HG02973 (cell line): Measurements from ENCODE around the gene CCDC136.

Experiments used
- ATAC-seq: cut with Tn5 transposase; IDR thresholded peaks from one replicate; pipeline ENCODE4 v1.9.1; 2021; ENCODE audit warnings: moderate library complexity; ENCODE audit not compliant: unreplicated experiment

CCDC136 gene

GRCh38 chr7:128777156-128778123 lies 14.3 kb upstream of the CCDC136 start:
- ATAC-seq = no peak

- ATAC-seq = no peak
Observed at GRCh38 chr7:128778946-128779345, 12.8 kb upstream of the CCDC136 start.

- ATAC-seq = no peak
Observed at GRCh38 chr7:128781126-128781525, 10.6 kb upstream of the CCDC136 start.

- ATAC-seq = no peak
Observed at GRCh38 chr7:128781851-128782250, 9.9 kb upstream of the CCDC136 start.

GRCh38 chr7:128783143-128783861 lies 8.5 kb upstream of the CCDC136 start:
- ATAC-seq = no peak

- no peak for ATAC-seq
Observed at GRCh38 chr7:128785738-128786137, 6.0 kb upstream of the CCDC136 start.

- no peak for ATAC-seq
Observed at GRCh38 chr7:128788446-128789412, 3.0 kb upstream of the CCDC136 start.

GRCh38 chr7:128790315-128791041 lies 1.3 kb upstream of the CCDC136 start:
- peak; percentile 9 for ATAC-seq

GRCh38 chr7:128791972-128792327 lies 182 bp downstream of the CCDC136 start:
- no peak for ATAC-seq

GRCh38 chr7:128792471-128793180 lies 858 bp downstream of the CCDC136 start:
- no peak for ATAC-seq

- ATAC-seq = no peak
Observed at GRCh38 chr7:128793181-128793547, 1.4 kb downstream of the CCDC136 start.

- no peak for ATAC-seq
Observed at GRCh38 chr7:128794020-128794419, 2.3 kb downstream of the CCDC136 start.

- ATAC-seq = no peak
Observed at GRCh38 chr7:128794436-128794835, 2.7 kb downstream of the CCDC136 start.

- no peak for ATAC-seq
Observed at GRCh38 chr7:128795129-128795528, 3.4 kb downstream of the CCDC136 start.

GRCh38 chr7:128796327-128796726 lies 4.6 kb downstream of the CCDC136 start:
- ATAC-seq = no peak

GRCh38 chr7:128799451-128799850 lies 7.7 kb downstream of the CCDC136 start:
- no peak for ATAC-seq

GRCh38 chr7:128800567-128800966 lies 8.8 kb downstream of the CCDC136 start:
- ATAC-seq = no peak

- no peak for ATAC-seq
Observed at GRCh38 chr7:128801003-128801402, 9.2 kb downstream of the CCDC136 start.

GRCh38 chr7:128801667-128802418 lies 10.1 kb downstream of the CCDC136 start:
- no peak for ATAC-seq
